ENCODE data around the gene CFAP210.
"Not testable (repeated sequence)": the region's sequence is repeated elsewhere in the genome, so short reads cannot be mapped to it uniquely, and the experiment has no call there.

CFAP210 gene

DNA sequence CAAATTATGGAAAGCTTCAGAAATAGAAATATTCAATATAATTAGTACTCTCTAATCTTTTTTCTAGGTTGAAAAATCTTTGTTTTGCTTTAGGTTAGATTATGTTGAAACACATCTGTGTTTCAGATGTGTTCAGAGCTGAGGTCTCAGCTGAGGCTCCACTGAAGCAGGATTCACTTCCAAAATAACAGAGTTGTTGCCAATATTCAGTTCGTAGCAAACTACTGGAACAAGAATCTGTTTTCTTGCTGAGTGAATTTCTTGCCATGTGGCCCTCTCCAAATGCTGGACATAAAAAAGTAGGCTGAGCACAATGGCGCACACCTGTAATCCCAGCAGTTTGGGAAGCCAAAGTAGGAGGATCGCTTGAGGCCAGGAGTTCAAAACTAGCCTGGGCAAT lies 8.8 kb upstream of the CFAP210 start:
- H2BK15ac ChIP-seq (replicated peaks; ENCODE audit: low read depth): no peak overlapping the region
- no peaks in the 10 kb centered on the region for H3K79me2 ChIP-seq (ENCODE audit: control insufficient read depth, insufficient read depth, low read length)
- H4K5ac ChIP-seq (ENCODE audit: low read length): no peak overlapping the region
- no peak overlapping the region for H3K23ac ChIP-seq (ENCODE audit: low read length)
- no CpG with 5 or more reads among the region's 3 CpGs for WGBS (ENCODE audit: extremely low coverage, insufficient coverage, low lambda C conversion rate)
- no peaks in the 10 kb centered on the region for H3K79me1 ChIP-seq (ENCODE audit: low read length)
- H3K27ac ChIP-seq (ENCODE audit: low read depth, low read length): no peak overlapping the region
- no peaks in the 10 kb centered on the region for H3K4me1 ChIP-seq (ENCODE audit: control insufficient read depth, low read depth, low read length)
- no peak overlapping the region for H2BK120ac ChIP-seq (ENCODE audit: low read depth, low read length)
- H3K4ac ChIP-seq (ENCODE audit: low read depth, low read length): no peak overlapping the region
- no peak overlapping the region for H4K8ac ChIP-seq (ENCODE audit: low read depth, low read length)
- no peak overlapping the region for H3K4me2 ChIP-seq (ENCODE audit: low read length)
- no peak overlapping the region for H3K18ac ChIP-seq (ENCODE audit: low read length)
- H2BK5ac ChIP-seq (ENCODE audit: low read length): no peak overlapping the region
- no peak for DNase-seq
- no peak overlapping the region for H3K4me3 ChIP-seq (ENCODE audit: low read length)
- no peak overlapping the region for H3K56ac ChIP-seq (ENCODE audit: low read length)
- peaks cover 2% of the 10 kb centered on the region for H3K36me3 ChIP-seq (ENCODE audit: control insufficient read depth, insufficient read depth, low read length)
- H3K27me3 ChIP-seq (ENCODE audit: insufficient read depth, low read length, poor library complexity): no peaks in the 10 kb centered on the region
- no peak overlapping the region for H2AK5ac ChIP-seq (ENCODE audit: low read length)
- H3K9ac ChIP-seq (ENCODE audit: low read length): no peak overlapping the region

DNA sequence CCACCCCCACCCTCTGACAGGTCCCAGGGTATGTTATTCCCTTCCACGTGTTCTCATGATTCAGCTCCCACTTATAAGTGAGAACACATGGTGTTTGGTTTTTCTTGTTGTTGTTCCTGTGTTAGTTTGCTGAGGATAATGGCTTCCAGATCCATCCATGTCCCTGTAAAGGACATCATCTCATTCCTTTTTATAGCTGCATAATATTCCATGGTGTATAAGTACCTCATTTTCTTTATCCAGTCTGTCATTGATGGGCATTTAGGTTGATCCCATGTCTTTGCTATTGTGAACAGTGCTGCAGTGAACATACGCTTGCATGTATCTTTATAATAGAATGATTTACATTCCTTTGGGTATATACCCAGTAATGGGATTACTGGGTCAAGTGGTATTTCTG lies 5.0 kb upstream of the CFAP210 start:
- not testable (repeated sequence) for H3K23ac ChIP-seq (ENCODE audit: low read length); H3K27me3 ChIP-seq (ENCODE audit: insufficient read depth, low read length, poor library complexity); H3K9ac ChIP-seq (ENCODE audit: low read length); H3K4me2 ChIP-seq (ENCODE audit: low read length); H2BK120ac ChIP-seq (ENCODE audit: low read depth, low read length); H3K27ac ChIP-seq (ENCODE audit: low read depth, low read length); H3K56ac ChIP-seq (ENCODE audit: low read length); H4K5ac ChIP-seq (ENCODE audit: low read length); H2BK5ac ChIP-seq (ENCODE audit: low read length); H2AK5ac ChIP-seq (ENCODE audit: low read length); H4K8ac ChIP-seq (ENCODE audit: low read depth, low read length); H3K18ac ChIP-seq (ENCODE audit: low read length); H2BK15ac ChIP-seq (replicated peaks; ENCODE audit: low read depth); DNase-seq; H3K4ac ChIP-seq (ENCODE audit: low read depth, low read length); H3K4me3 ChIP-seq (ENCODE audit: low read length); H3K36me3 ChIP-seq (ENCODE audit: control insufficient read depth, insufficient read depth, low read length); H3K79me2 ChIP-seq (ENCODE audit: control insufficient read depth, insufficient read depth, low read length); H3K4me1 ChIP-seq (ENCODE audit: control insufficient read depth, low read depth, low read length); H3K79me1 ChIP-seq (ENCODE audit: low read length)
- WGBS (ENCODE audit: extremely low coverage, insufficient coverage, low lambda C conversion rate): no CpG with 5 or more reads among the region's 2 CpGs

DNA sequence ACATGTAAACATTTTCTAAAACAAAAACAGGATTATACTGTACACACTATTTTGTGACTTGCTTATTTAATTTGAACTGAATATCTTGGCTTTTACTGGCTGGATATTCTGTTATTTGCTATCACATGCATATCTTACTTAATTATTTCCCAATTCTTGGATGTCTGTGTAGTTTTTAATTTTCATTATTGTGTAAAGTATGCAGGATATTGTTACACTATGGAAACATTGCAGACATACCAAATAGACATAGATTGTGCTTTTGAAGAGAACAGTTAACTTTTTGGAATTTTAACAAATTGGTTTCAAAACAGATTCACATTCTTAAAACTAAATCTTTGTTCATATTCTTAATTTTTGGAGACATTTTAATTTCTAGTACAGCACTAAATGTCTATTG lies 2.2 kb upstream of the CFAP210 start:
- no peak overlapping the region for H3K9ac ChIP-seq (ENCODE audit: low read length)
- no peak overlapping the region for H3K27ac ChIP-seq (ENCODE audit: low read depth, low read length)
- H3K4me1 ChIP-seq (ENCODE audit: control insufficient read depth, low read depth, low read length): no peaks in the 10 kb centered on the region
- H3K79me2 ChIP-seq (ENCODE audit: control insufficient read depth, insufficient read depth, low read length): no peaks in the 10 kb centered on the region
- H3K4me3 ChIP-seq (ENCODE audit: low read length): no peak overlapping the region
- no peak overlapping the region for H3K4ac ChIP-seq (ENCODE audit: low read depth, low read length)
- DNase-seq: no peak
- H4K8ac ChIP-seq (ENCODE audit: low read depth, low read length): no peak overlapping the region
- peaks cover 2% of the 10 kb centered on the region for H3K36me3 ChIP-seq (ENCODE audit: control insufficient read depth, insufficient read depth, low read length)
- no peak overlapping the region for H2AK5ac ChIP-seq (ENCODE audit: low read length)
- no peak overlapping the region for H4K5ac ChIP-seq (ENCODE audit: low read length)
- H3K56ac ChIP-seq (ENCODE audit: low read length): no peak overlapping the region
- H3K4me2 ChIP-seq (ENCODE audit: low read length): no peak overlapping the region
- no peaks in the 10 kb centered on the region for H3K27me3 ChIP-seq (ENCODE audit: insufficient read depth, low read length, poor library complexity)
- no peak overlapping the region for H2BK120ac ChIP-seq (ENCODE audit: low read depth, low read length)
- no peak overlapping the region for H3K18ac ChIP-seq (ENCODE audit: low read length)
- H3K79me1 ChIP-seq (ENCODE audit: low read length): no peaks in the 10 kb centered on the region
- no peak overlapping the region for H2BK5ac ChIP-seq (ENCODE audit: low read length)
- H3K23ac ChIP-seq (ENCODE audit: low read length): no peak overlapping the region
- H2BK15ac ChIP-seq (replicated peaks; ENCODE audit: low read depth): no peak overlapping the region

DNA sequence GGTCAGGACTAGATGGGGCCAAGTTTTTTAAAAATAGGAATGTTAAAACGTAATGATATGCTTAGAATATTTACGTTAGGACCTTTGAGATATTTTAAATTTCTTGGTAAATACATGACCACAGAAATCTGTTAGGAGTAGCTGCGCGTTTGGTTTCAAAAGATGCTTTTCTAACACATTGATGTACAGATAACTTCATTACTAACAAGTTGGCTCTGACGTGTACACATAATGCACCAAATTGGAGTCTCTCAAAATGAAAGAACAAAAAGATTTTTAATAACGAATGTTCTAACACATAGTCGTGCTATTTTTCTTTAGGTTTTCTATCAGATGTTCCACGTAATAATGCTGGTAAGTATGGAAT lies 672 bp upstream of the CFAP210 start:
- WGBS (ENCODE audit: extremely low coverage, insufficient coverage, low lambda C conversion rate): no CpG with 5 or more reads among the region's 8 CpGs
- peak overlapping the region; percentile 81 for H3K4me3 ChIP-seq (ENCODE audit: low read length)
- H2BK5ac ChIP-seq (ENCODE audit: low read length): no peak overlapping the region
- peak overlapping the region; percentile 39 for H3K4me2 ChIP-seq (ENCODE audit: low read length)
- peak overlapping the region; percentile 93 for H3K56ac ChIP-seq (ENCODE audit: low read length)
- peaks cover 2% of the 10 kb centered on the region for H3K36me3 ChIP-seq (ENCODE audit: control insufficient read depth, insufficient read depth, low read length)
- no peaks in the 10 kb centered on the region for H3K79me2 ChIP-seq (ENCODE audit: control insufficient read depth, insufficient read depth, low read length)
- no peak overlapping the region for H2BK120ac ChIP-seq (ENCODE audit: low read depth, low read length)
- H4K5ac ChIP-seq (ENCODE audit: low read length): no peak overlapping the region
- no peak overlapping the region for H2AK5ac ChIP-seq (ENCODE audit: low read length)
- peak overlapping the region; percentile 82 for H3K9ac ChIP-seq (ENCODE audit: low read length)
- no peaks in the 10 kb centered on the region for H3K4me1 ChIP-seq (ENCODE audit: control insufficient read depth, low read depth, low read length)
- H3K4ac ChIP-seq (ENCODE audit: low read depth, low read length): no peak overlapping the region
- H2BK15ac ChIP-seq (replicated peaks; ENCODE audit: low read depth): no peak overlapping the region
- no peak overlapping the region for H3K18ac ChIP-seq (ENCODE audit: low read length)
- no peaks in the 10 kb centered on the region for H3K27me3 ChIP-seq (ENCODE audit: insufficient read depth, low read length, poor library complexity)
- DNase-seq: no peak
- H3K79me1 ChIP-seq (ENCODE audit: low read length): no peaks in the 10 kb centered on the region
- H3K27ac ChIP-seq (ENCODE audit: low read depth, low read length): no peak overlapping the region
- no peak overlapping the region for H3K23ac ChIP-seq (ENCODE audit: low read length)
- no peak overlapping the region for H4K8ac ChIP-seq (ENCODE audit: low read depth, low read length)

DNA sequence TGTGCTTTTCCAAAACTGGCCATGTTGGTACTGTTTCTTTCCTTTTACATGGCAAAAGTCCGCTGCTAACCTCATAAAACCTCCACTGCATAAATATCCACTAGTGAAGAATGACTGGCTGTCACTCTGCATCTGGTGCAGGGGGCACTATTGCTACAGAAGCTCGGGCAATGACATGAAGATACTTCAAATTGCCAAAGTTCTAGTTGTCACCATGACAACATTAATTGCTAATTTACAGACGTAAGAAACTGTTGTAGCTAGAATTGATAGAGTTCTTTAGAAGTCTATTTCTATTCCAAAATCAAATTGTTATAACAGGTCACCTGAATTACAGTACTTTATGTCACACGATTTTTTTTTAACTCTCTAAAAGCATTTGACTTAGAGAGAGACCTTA lies 845 bp downstream of the CFAP210 start:
- Histone ChIP-seq H2AK5ac (ENCODE audit: low read length) (no peak overlapping the region), H4K8ac (ENCODE audit: low read depth, low read length) (no peak overlapping the region), H3K4me3 (ENCODE audit: low read length) (no peak overlapping the region), H4K5ac (ENCODE audit: low read length) (no peak overlapping the region), H2BK5ac (ENCODE audit: low read length) (no peak overlapping the region), H3K79me2 (ENCODE audit: control insufficient read depth, insufficient read depth, low read length) (no peaks in the 10 kb centered on the region), H2BK120ac (ENCODE audit: low read depth, low read length) (no peak overlapping the region), H3K18ac (ENCODE audit: low read length) (no peak overlapping the region), H3K27ac (ENCODE audit: low read depth, low read length) (no peak overlapping the region), H3K36me3 (ENCODE audit: control insufficient read depth, insufficient read depth, low read length) (no peaks in the 10 kb centered on the region), H3K4ac (ENCODE audit: low read depth, low read length) (no peak overlapping the region), H3K4me2 (ENCODE audit: low read length) (no peak overlapping the region), H2BK15ac (replicated peaks; ENCODE audit: low read depth) (no peak overlapping the region), H3K27me3 (ENCODE audit: insufficient read depth, low read length, poor library complexity) (no peaks in the 10 kb centered on the region), H3K23ac (ENCODE audit: low read length) (no peak overlapping the region), H3K4me1 (ENCODE audit: control insufficient read depth, low read depth, low read length) (no peaks in the 10 kb centered on the region), H3K9ac (ENCODE audit: low read length) (no peak overlapping the region), H3K79me1 (ENCODE audit: low read length) (no peaks in the 10 kb centered on the region), H3K56ac (ENCODE audit: low read length) (no peak overlapping the region)
- no CpG with 5 or more reads among the region's 4 CpGs for WGBS (ENCODE audit: extremely low coverage, insufficient coverage, low lambda C conversion rate)
- DNase-seq: peak; percentile 45

DNA sequence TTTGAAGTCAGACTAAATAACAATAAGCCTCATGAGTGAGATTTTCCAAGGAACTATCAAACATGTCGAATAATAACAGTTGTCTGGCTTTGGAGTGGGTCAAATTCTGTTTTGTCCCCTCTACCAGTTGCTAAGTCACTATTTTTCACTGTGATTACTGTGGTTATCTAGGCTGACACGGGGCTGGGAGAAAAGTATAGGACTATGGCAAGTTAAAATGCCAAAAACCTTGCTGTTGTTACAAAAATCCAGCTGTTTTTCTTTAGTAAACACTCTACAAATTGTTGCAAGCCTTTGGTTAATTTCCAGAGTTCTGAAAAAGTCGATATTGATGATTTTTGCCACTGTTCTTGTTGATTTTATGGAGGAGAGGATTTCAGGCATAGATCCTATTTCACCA lies 1.5 kb downstream of the CFAP210 start:
- no peak overlapping the region for H3K18ac ChIP-seq (ENCODE audit: low read length)
- H2BK15ac ChIP-seq (replicated peaks; ENCODE audit: low read depth): no peak overlapping the region
- no peak overlapping the region for H2BK5ac ChIP-seq (ENCODE audit: low read length)
- no peak overlapping the region for H3K23ac ChIP-seq (ENCODE audit: low read length)
- no peak for DNase-seq
- H3K79me1 ChIP-seq (ENCODE audit: low read length): no peaks in the 10 kb centered on the region
- no peaks in the 10 kb centered on the region for H3K36me3 ChIP-seq (ENCODE audit: control insufficient read depth, insufficient read depth, low read length)
- H3K9ac ChIP-seq (ENCODE audit: low read length): no peak overlapping the region
- no peaks in the 10 kb centered on the region for H3K79me2 ChIP-seq (ENCODE audit: control insufficient read depth, insufficient read depth, low read length)
- H4K8ac ChIP-seq (ENCODE audit: low read depth, low read length): no peak overlapping the region
- WGBS (ENCODE audit: extremely low coverage, insufficient coverage, low lambda C conversion rate): no CpG with 5 or more reads among the region's 3 CpGs
- H2BK120ac ChIP-seq (ENCODE audit: low read depth, low read length): no peak overlapping the region
- H2AK5ac ChIP-seq (ENCODE audit: low read length): no peak overlapping the region
- H3K56ac ChIP-seq (ENCODE audit: low read length): no peak overlapping the region
- H3K27ac ChIP-seq (ENCODE audit: low read depth, low read length): no peak overlapping the region
- H3K4me3 ChIP-seq (ENCODE audit: low read length): no peak overlapping the region
- no peak overlapping the region for H3K4ac ChIP-seq (ENCODE audit: low read depth, low read length)
- H3K27me3 ChIP-seq (ENCODE audit: insufficient read depth, low read length, poor library complexity): no peaks in the 10 kb centered on the region
- no peak overlapping the region for H3K4me2 ChIP-seq (ENCODE audit: low read length)
- H3K4me1 ChIP-seq (ENCODE audit: control insufficient read depth, low read depth, low read length): no peaks in the 10 kb centered on the region
- H4K5ac ChIP-seq (ENCODE audit: low read length): no peak overlapping the region

Measured in mesendoderm (in vitro differentiated cells).